ENCODE measurements around the gene YJU2.
"Not testable (repeated sequence)": the region's sequence is repeated elsewhere in the genome, so short reads cannot be mapped to it uniquely, and the experiment has no call there.

DNA sequence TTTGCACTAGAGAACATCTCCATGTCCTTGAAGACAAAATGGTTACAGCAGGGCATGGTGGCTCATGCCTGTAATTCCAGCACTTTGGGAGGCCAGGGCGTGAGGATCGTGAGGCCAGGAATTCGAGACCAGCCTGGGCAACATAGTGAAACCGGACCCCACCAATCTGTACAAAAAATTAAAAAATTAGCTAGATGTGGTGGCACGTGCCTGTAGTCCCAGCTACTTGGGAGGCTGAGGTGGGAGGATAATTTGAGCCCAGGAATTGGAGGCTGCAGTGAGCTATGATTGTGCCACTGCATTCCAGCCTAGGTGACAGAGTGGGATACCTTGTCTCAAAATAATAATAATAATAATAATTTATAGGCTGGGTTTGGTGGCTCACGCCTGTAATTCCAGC, 16.6 kb upstream of the YJU2 start:
- TF ChIP-seq, protein P1, sequence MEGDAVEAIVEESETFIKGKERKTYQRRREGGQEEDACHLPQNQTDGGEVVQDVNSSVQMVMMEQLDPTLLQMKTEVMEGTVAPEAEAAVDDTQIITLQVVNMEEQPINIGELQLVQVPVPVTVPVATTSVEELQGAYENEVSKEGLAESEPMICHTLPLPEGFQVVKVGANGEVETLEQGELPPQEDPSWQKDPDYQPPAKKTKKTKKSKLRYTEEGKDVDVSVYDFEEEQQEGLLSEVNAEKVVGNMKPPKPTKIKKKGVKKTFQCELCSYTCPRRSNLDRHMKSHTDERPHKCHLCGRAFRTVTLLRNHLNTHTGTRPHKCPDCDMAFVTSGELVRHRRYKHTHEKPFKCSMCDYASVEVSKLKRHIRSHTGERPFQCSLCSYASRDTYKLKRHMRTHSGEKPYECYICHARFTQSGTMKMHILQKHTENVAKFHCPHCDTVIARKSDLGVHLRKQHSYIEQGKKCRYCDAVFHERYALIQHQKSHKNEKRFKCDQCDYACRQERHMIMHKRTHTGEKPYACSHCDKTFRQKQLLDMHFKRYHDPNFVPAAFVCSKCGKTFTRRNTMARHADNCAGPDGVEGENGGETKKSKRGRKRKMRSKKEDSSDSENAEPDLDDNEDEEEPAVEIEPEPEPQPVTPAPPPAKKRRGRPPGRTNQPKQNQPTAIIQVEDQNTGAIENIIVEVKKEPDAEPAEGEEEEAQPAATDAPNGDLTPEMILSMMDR (conservative IDR thresholded peaks at IDR 0.05; ENCODE audit: low read length): not testable (repeated sequence)
- not testable (repeated sequence) for TF ChIP-seq EZH2phosphoT487 (IDR thresholded peaks at IDR 0.05; ENCODE audit: borderline replicate concordance)
